Cerebellar cortex (tissue), 1 donor: ENCODE measurements around the gene ACVR2B.
"Not testable (repeated sequence)": the region's sequence is repeated elsewhere in the genome, so short reads cannot be mapped to it uniquely, and the experiment has no call there.

Source experiments
- DNase-seq: peaks from one replicate; pipeline ENCODE4 v3.0.0-alpha.2; 2015; ENCODE audit warnings: low spot score

Gene ACVR2B

DNA sequence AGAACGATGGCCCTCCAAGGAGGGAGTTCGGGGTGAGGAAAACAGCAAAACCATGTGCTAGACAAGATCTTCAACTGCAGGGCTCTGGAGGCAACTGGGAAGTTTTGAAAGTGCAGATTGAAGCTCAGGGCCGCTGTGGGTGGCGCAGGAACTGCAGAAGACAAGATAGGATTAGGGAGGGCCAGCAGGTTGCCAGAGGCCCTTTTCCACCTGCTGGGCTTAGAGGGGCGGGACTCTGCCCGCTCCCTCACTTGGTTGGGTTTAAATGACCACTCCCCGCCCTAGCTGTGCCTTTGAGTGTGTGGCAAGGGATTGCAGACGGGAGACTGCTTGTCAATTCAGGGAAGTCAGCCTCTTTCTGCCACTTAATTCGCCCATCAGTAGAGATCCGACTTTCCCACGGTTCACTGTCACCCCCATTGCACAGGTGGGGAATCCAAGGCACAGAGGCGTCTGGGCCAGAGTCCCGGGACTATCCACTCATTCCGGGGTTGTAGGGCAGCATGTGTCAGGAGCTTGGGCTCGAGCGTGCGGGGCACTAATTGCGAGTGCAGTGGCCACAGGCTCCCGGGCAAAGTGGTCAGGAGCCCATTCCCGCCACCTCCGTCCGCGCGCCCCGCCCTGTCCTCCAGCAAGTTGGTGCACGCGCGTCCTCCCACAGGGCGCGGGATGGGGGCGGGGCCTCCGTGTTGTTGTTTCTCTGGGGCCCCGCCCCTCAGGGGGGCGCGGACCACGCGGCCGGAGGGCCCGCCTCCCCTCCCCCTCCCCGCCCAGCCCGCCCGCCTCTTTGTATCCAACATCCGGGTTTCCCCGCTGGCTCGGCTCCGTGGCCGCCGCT lies at the start of gene ACVR2B:
Gene ACVR2B, plus strand, starts transcription at position 816 of the 838 bp plus-strand sequence. CDS start 433 bp downstream, outside the sequence.
- DNase-seq = peak; percentile 76

- no peak for DNase-seq
Measured at GRCh38 chr3:38404286-38404685, 49.4 kb upstream of the ACVR2B start.

DNA sequence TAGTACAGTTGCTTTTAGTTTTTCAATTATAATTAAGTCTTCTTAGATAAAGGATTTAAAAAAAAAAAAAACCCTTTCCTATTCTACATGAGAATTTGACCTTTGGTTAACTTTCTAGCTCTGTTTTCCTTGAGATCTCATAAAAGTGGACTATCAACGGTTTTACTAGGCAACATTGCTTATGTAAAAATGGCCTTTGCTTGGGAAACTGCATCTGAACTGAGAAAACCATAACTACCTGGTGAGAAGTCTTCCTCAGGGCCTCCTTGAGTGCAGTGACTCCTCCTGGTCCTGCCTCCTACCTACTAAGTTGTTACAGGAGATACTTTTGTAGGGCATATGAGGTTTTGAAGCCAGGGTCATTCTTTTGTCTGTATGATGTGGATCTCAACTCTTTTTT lies 42.1 kb upstream of the ACVR2B start:
- DNase-seq = no peak

- DNase-seq = not testable (repeated sequence)
Measured at GRCh38 chr3:38420758-38421157, 32.9 kb upstream of the ACVR2B start.

- no peak for DNase-seq
Measured at GRCh38 chr3:38421679-38422336, 31.9 kb upstream of the ACVR2B start.

- not testable (repeated sequence) for DNase-seq
Measured at GRCh38 chr3:38426798-38427426, 26.8 kb upstream of the ACVR2B start.

GRCh38 chr3:38432871-38433658 lies 20.6 kb upstream of the ACVR2B start:
- not testable (repeated sequence) for DNase-seq

GRCh38 chr3:38433661-38434060 lies 20.0 kb upstream of the ACVR2B start:
- not testable (repeated sequence) for DNase-seq

DNA sequence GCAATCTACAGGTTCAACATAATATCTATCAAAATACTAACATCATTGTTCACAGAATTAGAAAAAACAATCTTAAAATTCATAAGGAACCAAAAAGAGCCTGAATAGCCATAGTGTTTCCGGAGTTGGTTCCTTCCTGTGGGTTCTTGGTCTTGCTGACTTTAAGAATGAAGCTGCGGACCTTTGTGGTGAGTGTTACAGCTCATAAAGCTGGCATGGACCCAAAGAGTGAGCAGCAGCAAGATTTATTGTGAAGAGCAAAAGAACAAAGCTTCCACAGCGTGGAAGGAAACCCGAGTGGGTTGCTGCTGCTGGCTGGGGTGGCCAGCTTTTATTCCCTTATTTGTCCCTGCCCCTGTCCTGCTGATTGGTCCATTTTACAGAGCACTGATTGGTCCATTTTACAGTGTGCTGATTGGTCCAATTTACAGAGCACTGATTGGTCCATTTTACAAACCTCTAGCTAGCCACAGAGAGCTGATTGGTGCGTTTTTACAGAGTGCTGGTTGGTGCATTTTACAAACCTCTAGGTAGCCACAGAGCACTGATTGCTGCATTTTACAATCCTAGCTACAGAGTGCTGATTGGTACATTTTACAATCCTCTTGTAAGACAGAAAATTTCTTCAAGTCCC lies 15.1 kb upstream of the ACVR2B start:
- not testable (repeated sequence) for DNase-seq

- DNase-seq = not testable (repeated sequence)
Measured at GRCh38 chr3:38443205-38443604, 10.5 kb upstream of the ACVR2B start.

- DNase-seq = no peak
Measured at GRCh38 chr3:38446085-38446686, 7.5 kb upstream of the ACVR2B start.

- DNase-seq = no peak
Measured at GRCh38 chr3:38446812-38447211, 6.9 kb upstream of the ACVR2B start.

DNA sequence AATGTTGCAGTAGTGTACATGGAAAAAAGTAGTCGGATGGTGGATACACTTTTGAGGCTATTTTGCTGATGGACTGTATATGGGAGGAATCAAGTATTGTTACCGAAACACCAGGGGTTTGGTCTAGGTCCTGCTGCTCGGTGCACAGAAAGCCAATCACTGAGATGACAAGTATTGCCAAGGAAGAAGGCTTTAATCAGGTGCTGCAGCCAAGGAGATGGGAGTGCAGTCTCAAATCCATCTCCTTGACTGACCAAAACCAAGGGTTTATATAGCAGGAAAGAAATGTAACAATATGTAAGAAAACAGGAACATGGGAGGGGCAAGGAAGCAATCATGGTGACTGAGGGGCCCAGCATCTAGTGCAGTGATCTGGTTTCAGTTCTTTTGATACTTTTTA lies 2.8 kb upstream of the ACVR2B start:
- no peak for DNase-seq

- no peak for DNase-seq
Measured at GRCh38 chr3:38453913-38454177, 155 bp downstream of the ACVR2B start.

- peak; percentile 27 for DNase-seq
Measured at GRCh38 chr3:38454178-38454883, 641 bp downstream of the ACVR2B start.

GRCh38 chr3:38454884-38455638 lies 1.4 kb downstream of the ACVR2B start:
- DNase-seq = peak; percentile 76

- peak; percentile 70 for DNase-seq
Measured at GRCh38 chr3:38455639-38456430, 2.1 kb downstream of the ACVR2B start.

GRCh38 chr3:38457111-38458003 lies 3.7 kb downstream of the ACVR2B start:
- no peak for DNase-seq
